GM19397 (cell line): Measurements from ENCODE around the gene KNDC1.
"Not testable (repeated sequence)": the region's sequence is repeated elsewhere in the genome, so short reads cannot be mapped to it uniquely, and the experiment has no call there.

Experiments used
- ATAC-seq: cut with Tn5 transposase; IDR thresholded peaks from one replicate; pipeline ENCODE4 v1.9.1; 2021; ENCODE audit warnings: mild to moderate bottlenecking, moderate library complexity; ENCODE audit not compliant: unreplicated experiment

KNDC1 gene

GRCh38 chr10:133215586-133215985 is 55.6 kb downstream of the KNDC1 start:
- no peak for ATAC-seq

GRCh38 chr10:133216776-133217175 is 56.8 kb downstream of the KNDC1 start:
- ATAC-seq, result no peak

GRCh38 chr10:133217800-133218589 is 58.0 kb downstream of the KNDC1 start:
- no peak for ATAC-seq

GRCh38 chr10:133218891-133219290 is 58.9 kb downstream of the KNDC1 start:
- no peak for ATAC-seq

GRCh38 chr10:133219782-133220181 is 59.8 kb downstream of the KNDC1 start:
- no peak for ATAC-seq

GRCh38 chr10:133221331-133221730 is 61.3 kb downstream of the KNDC1 start:
- no peak for ATAC-seq

GRCh38 chr10:133221756-133222155 is 61.7 kb downstream of the KNDC1 start:
- ATAC-seq, result not testable (repeated sequence)

- ATAC-seq, result no peak
Observed at GRCh38 chr10:133224076-133224475, 64.1 kb downstream of the KNDC1 start.

- ATAC-seq, result no peak
Observed at GRCh38 chr10:133224756-133225372, 64.8 kb downstream of the KNDC1 start.

GRCh38 chr10:133225707-133226191 is 65.7 kb downstream of the KNDC1 start:
- ATAC-seq, result no peak

- no peak for ATAC-seq
Observed at GRCh38 chr10:133226251-133226808, 66.3 kb downstream of the KNDC1 start.

- ATAC-seq, result no peak
Observed at GRCh38 chr10:133227256-133227655, 67.2 kb downstream of the KNDC1 start.

GRCh38 chr10:133229265-133230043 is 69.4 kb downstream of the KNDC1 start:
- no peak for ATAC-seq

- ATAC-seq, result no peak
Observed at GRCh38 chr10:133230044-133230361, 70.0 kb downstream of the KNDC1 start, which contains the start of gene UTF1. Gene UTF1 (plus strand): TSS chr10:133230217. CDS start chr10:133230289, 72 bp downstream.

GRCh38 chr10:133230387-133231195 is 70.6 kb downstream of the KNDC1 start:
- ATAC-seq, result no peak

- no peak for ATAC-seq
Observed at GRCh38 chr10:133231244-133231945, 71.4 kb downstream of the KNDC1 start.

GRCh38 chr10:133231946-133232574 is 72.0 kb downstream of the KNDC1 start:
- ATAC-seq, result no peak

- ATAC-seq, result not testable (repeated sequence)
Observed at GRCh38 chr10:133234796-133235195, 74.8 kb downstream of the KNDC1 start.

- no peak for ATAC-seq
Observed at GRCh38 chr10:133235265-133235855, 75.3 kb downstream of the KNDC1 start.
